Measurements from ENCODE around the gene DSCAM.

Gene DSCAM

GRCh38 chr21:40635391-40635790 is 211.6 kb downstream of the DSCAM start:
- no peak for TF ChIP-seq CTCF (IDR thresholded peaks at IDR 0.05; ENCODE audit: low read depth, low read length)
- no peak overlapping the region for H3K4me3 ChIP-seq (replicated peaks in 1 of 2; ENCODE audit: low read depth in 2 of 2, low read length in 2 of 2)
- DNase-seq (ENCODE audit: low read depth in 2 of 2) = no peak

GRCh38 chr21:40634141-40634540 is 212.8 kb downstream of the DSCAM start:
- TF ChIP-seq CTCF (IDR thresholded peaks at IDR 0.05; ENCODE audit: low read depth, low read length) = no peak
- H3K4me3 ChIP-seq (replicated peaks in 1 of 2; ENCODE audit: low read depth in 2 of 2, low read length in 2 of 2) = no peak overlapping the region
- DNase-seq (ENCODE audit: low read depth in 2 of 2) = no peak

GRCh38 chr21:40633048-40633447 is 213.9 kb downstream of the DSCAM start:
- TF ChIP-seq CTCF (IDR thresholded peaks at IDR 0.05; ENCODE audit: low read depth, low read length) = no peak
- no peak overlapping the region for H3K4me3 ChIP-seq (replicated peaks in 1 of 2; ENCODE audit: low read depth in 2 of 2, low read length in 2 of 2)
- DNase-seq (ENCODE audit: low read depth in 2 of 2) = no peak

GRCh38 chr21:40631211-40631610 is 215.7 kb downstream of the DSCAM start:
- no peak for DNase-seq (ENCODE audit: low read depth in 2 of 2)
- H3K4me3 ChIP-seq (replicated peaks in 1 of 2; ENCODE audit: low read depth in 2 of 2, low read length in 2 of 2) = no peak overlapping the region
- TF ChIP-seq CTCF (IDR thresholded peaks at IDR 0.05; ENCODE audit: low read depth, low read length) = no peak

- no peak overlapping the region for H3K4me3 ChIP-seq (replicated peaks in 1 of 2; ENCODE audit: low read depth in 2 of 2, low read length in 2 of 2)
- no peak for DNase-seq (ENCODE audit: low read depth in 2 of 2)
- no peak for TF ChIP-seq CTCF (IDR thresholded peaks at IDR 0.05; ENCODE audit: low read depth, low read length)
Observed at GRCh38 chr21:40625991-40626390, 221.0 kb downstream of the DSCAM start.

- no peak for TF ChIP-seq CTCF (IDR thresholded peaks at IDR 0.05; ENCODE audit: low read depth, low read length)
- no peak overlapping the region for H3K4me3 ChIP-seq (replicated peaks in 1 of 2; ENCODE audit: low read depth in 2 of 2, low read length in 2 of 2)
Observed at GRCh38 chr21:40623528-40623927, 223.4 kb downstream of the DSCAM start.

GRCh38 chr21:40622531-40622930 is 224.4 kb downstream of the DSCAM start:
- TF ChIP-seq CTCF (IDR thresholded peaks at IDR 0.05; ENCODE audit: low read depth, low read length) = no peak
- no peak overlapping the region for H3K4me3 ChIP-seq (replicated peaks in 1 of 2; ENCODE audit: low read depth in 2 of 2, low read length in 2 of 2)
- no peak for DNase-seq (ENCODE audit: low read depth in 2 of 2)

More at GRCh38 chr21:40623528-40623927, 223.4 kb downstream of the DSCAM start:
- DNase-seq (ENCODE audit: low read depth in 2 of 2) = no peak
